Activated T-cell treated with anti-CD3 and anti-CD28 coated beads for 48 hours (primary cell): Measurements from ENCODE around the gene ANKRD6.
A peak's percentile ranks its signal among the peaks of the same experiment; 100 is the strongest.
"Not testable (repeated sequence)": the region's sequence is repeated elsewhere in the genome, so short reads cannot be mapped to it uniquely, and the experiment has no call there.

Source experiments
- DNase-seq: peaks from one replicate; pipeline ENCODE4 v3.0.0-alpha.2; 2020; ENCODE audit warnings: low read depth

ANKRD6 gene

GRCh38 chr6:89432875-89433251, at the start of gene ANKRD6:
Gene ANKRD6, plus strand, starts transcription at chr6:89433152. Its CDS starts 133,825 bp downstream, at chr6:89566977.
- peak; percentile 87 for DNase-seq

- peak; percentile 2 for DNase-seq
Observed at GRCh38 chr6:89385156-89385667, 47.7 kb upstream of the ANKRD6 start.

GRCh38 chr6:89385846-89386245, 47.1 kb upstream of the ANKRD6 start:
- no peak for DNase-seq

DNA sequence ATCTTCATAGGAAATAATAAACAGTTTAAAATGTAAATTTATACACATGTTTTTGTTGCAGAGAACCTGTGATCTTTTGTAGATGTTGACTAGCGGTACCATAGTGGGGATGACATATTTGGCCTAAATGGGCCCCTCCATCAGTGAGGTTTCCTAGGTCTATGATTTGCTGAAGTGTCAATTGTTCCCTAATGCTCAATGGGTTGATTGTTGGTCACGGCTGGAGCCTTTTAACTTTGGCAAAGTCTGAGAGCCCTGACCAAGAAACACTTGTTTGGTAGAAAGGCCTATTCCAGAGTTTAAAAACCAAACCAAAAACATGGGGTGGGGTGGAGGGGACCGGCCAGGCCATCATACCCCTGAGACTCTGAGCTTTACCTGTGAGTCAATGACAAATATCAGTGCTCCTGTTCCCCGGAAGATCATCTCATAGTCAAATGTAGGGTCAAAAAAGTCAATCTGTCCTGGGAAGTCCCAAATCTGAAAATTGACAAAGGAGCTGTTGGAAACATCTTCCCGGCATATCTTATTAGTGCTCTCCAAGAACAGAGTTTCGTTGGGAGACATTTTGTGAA, 45.9 kb upstream of the ANKRD6 start:
- no peak for DNase-seq

DNA sequence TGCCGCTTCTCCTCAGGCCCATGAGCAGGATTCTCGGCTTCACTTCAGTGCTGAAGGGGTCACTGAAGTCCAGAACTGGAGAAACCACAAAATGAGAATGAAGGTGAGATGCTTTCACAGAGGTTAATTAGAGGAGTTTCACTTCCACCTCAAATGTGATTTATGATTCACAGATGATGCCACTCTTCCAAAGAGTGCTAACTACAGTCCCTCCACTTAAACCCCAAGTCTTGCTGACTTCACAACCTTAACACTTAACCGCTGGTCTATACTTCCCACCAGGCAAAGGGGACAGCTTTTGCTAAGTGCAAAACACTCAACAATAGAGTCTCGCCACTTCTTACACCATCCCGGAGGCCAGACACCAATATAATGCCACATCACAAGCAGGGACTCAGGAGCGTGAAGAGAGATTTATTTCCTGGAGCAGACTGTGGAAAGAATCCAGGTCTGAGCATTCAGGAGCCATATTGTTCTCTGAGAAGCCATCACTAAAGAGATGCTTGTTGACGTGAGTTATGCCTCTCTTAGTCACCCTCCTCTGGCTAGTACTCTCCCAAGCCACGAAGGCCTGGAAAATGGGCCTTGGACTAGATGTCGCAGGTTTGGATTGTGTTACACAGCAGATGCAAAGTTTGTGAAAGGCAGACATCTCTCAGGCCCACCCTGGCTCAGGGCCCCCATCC, 45.3 kb upstream of the ANKRD6 start:
- no peak for DNase-seq

DNA sequence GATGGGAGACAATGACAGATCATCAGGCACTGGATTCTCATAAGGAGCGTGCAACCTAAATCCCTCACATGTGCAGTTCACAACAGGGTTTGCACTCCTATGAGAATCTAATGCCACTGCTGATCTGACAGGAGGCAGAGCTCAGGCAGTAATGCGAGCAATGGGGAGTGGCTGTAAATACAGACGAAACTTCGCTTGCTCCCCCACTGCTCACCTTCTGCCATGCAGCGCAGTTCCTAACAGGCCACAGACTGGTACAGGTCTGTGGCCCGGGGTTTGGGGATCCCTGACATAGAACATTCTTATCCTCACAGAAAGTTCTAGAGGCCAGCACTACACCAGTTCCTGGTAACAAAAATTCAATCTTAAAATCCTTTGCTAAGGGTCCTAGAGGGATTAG, 44.1 kb upstream of the ANKRD6 start:
- no peak for DNase-seq

- DNase-seq = no peak
Observed at GRCh38 chr6:89392823-89393222, 40.1 kb upstream of the ANKRD6 start.

GRCh38 chr6:89393659-89394058, 39.3 kb upstream of the ANKRD6 start:
- no peak for DNase-seq

- not testable (repeated sequence) for DNase-seq
Observed at GRCh38 chr6:89397884-89398283, 35.1 kb upstream of the ANKRD6 start.

GRCh38 chr6:89398762-89399525, 34.0 kb upstream of the ANKRD6 start:
- no peak for DNase-seq

DNA sequence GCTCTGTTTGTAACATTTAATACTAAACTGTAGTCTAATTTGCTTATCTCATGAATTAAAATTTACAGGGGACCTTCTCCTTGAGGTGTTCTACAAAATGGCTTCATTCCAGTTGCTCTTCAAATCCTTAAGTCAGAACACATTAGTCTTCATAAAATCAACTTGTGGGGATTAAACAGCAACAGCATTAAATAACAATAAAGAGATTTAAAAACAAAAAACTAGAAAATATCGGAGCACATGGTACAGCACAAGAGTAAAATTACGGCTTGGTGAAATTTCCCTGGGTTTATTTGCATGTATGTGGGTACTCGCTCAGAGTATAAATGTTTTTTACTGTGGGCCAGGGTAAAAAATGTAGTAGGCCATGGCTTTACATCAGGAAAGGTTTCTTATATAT, 32.9 kb upstream of the ANKRD6 start:
- DNase-seq = no peak

- no peak for DNase-seq
Observed at GRCh38 chr6:89400912-89401399, 32.0 kb upstream of the ANKRD6 start.

- DNase-seq = no peak
Observed at GRCh38 chr6:89402776-89403175, 30.2 kb upstream of the ANKRD6 start.

DNA sequence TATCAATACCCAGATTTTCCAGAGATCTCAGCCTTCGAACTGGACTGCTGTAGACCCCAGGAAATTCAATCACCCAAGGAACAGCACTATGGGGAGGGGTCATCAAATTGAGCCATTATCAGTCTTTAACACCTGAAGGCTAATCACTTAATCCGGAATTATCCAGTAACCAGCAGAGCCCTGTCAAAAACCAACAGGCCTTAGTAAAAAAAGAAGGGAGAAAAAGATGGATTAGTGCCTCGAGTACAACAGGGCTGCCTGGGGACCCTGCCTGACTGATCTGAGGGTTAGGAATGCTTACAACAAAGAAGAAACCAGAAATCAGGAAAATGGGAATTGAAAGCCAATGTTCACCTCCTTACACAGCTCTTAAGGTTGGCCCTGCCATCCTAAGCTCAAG, 28.4 kb upstream of the ANKRD6 start:
- DNase-seq = no peak

GRCh38 chr6:89406141-89406540, 26.8 kb upstream of the ANKRD6 start:
- DNase-seq = no peak

DNA sequence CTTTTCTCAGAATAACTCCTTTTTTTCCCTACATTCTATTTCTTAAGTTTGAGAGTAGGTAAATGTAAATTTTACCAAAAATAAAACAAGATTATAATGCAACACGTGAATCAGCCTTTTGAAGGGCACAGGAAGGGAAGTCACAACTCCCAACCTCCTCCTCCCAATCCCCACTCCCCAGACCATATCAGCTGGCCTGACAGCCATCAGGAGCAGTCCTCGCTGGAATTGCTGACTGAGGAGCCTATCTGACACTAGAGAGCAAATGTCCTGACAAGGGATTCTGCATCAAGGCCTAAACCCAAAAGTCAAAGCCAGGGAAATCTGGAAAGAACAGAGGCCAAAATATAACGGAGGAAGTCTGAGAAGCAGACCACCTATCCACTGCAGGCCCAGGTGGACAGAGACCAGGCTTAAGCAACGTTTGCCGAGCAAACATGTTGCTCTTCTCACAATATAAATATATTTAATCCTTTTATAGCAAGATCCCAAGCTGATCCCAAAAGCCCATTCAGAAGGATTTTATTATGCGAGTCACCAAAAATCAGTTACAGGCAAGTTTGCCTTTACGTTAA, 23.4 kb upstream of the ANKRD6 start:
- DNase-seq = no peak

GRCh38 chr6:89410231-89410761, 22.7 kb upstream of the ANKRD6 start:
- DNase-seq = no peak

GRCh38 chr6:89410788-89411144, 22.2 kb upstream of the ANKRD6 start:
- no peak for DNase-seq

DNA sequence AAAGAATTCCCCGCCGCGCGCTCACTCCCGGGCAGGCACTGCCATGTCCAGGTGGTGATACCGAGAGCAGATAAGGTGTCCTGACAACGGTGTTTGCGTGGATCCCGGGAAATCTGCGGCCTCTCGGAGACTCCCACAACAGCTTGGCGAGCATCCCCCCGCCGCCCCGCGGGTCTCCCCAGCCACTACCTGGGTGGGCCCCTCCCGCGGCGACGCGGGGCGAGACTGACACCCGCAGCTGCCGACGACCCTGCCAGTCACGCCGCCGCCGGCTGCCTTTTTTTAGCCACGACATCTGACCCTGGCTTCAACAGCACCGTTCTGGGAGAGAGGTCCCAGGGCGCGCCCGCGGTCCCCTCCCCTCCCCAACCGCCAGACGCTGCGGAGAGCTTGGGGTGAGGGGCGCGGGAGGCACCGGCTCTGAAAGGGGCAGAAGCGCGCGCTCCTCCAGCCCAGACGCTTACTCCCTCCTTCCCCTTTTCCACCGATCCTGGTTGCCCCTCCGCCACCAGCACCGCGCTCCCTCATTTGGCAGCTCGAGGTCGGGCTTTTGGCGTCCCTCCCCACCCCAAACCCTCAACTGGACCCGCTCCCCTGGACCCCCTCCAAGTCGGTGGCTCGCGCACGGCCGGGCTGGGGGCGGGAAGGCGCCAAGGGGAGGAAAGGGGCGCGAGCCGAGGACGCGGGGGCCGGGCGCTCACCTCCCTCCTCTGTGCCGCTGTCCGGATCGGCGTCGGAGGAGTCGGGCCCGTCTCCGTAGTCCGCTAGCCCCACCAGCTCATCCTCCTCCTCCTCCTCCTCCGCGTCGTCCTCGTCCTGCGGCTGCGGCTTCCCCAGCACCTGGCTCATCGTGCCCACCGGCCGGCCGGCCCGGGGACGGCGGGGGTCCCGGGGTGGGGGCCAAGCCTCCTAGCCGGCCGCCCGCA, 21.5 kb upstream of the ANKRD6 start:
- peak; percentile 35 for DNase-seq

GRCh38 chr6:89412071-89413005, 20.6 kb upstream of the ANKRD6 start, which contains the start of gene RRAGD:
Gene RRAGD, minus strand, starts transcription at chr6:89412273. Its CDS starts 280 bp downstream, at chr6:89411993.
- DNase-seq = peak; percentile 56
